HepG2 (cell line): Measurements from ENCODE around the gene SLC2A6.

ENCODE experiments used
- FOXM1 ChIP-seq: sonication (generic); formaldehyde crosslinking; IDR thresholded peaks from 2 replicates; pipeline ENCODE4 v1.5.0; 2020; ENCODE audit warnings: missing genetic modification reagents
- KDM4B ChIP-seq: sonication (generic); formaldehyde crosslinking; IDR thresholded peaks from 2 replicates; pipeline ENCODE4 v1.4.0; 2020; ENCODE audit warnings: missing genetic modification reagents
- MAZ ChIP-seq, 2 experiments: sonication (generic) in 1 of 2; formaldehyde crosslinking in 1 of 2; IDR thresholded peaks; 2 replicates each; pipeline versions ENCODE4 v1.5.0 to v1.6.1; 2012 to 2020; ENCODE audit warnings: low read depth in 2 of 2, mild to moderate bottlenecking in 2 of 2, borderline replicate concordance in 1 of 2, improper control_type of control experiment in 1 of 2, low read length in 1 of 2, missing genetic modification reagents in 1 of 2, moderate library complexity in 1 of 2
- MYC ChIP-seq: sonication (generic); formaldehyde crosslinking; IDR thresholded peaks from 2 replicates; pipeline ENCODE4 v1.9.0; 2021; ENCODE audit warnings: missing genetic modification reagents, borderline replicate concordance
- POLR2A ChIP-seq, 2 experiments: IDR thresholded peaks; 2 replicates each; pipeline ENCODE4 v1.6.1; 2011; ENCODE audit warnings: low read depth in 2 of 2, low read length in 2 of 2, mild to moderate bottlenecking in 1 of 2, moderate library complexity in 1 of 2; ENCODE audit not compliant: insufficient read depth in 1 of 2
- RAD21 ChIP-seq: fragments of 450-650 bp; formaldehyde crosslinking; IDR thresholded peaks from 2 replicates; pipeline ENCODE4 v1.5.0; 2020; ENCODE audit warnings: mild to moderate bottlenecking
- REL ChIP-seq: sonication (generic); formaldehyde crosslinking; conservative IDR thresholded peaks from 2 replicates; pipeline ENCODE4 v1.8.0; 2022; ENCODE audit warnings: mild to moderate bottlenecking, missing genetic modification reagents, moderate library complexity
- ZBTB7A ChIP-seq: sonication (generic); formaldehyde crosslinking; IDR thresholded peaks from 2 replicates; pipeline ENCODE4 v1.8.0; 2022; ENCODE audit warnings: mild to moderate bottlenecking, missing genetic modification reagents
- ZFP41 ChIP-seq: sonication (generic); formaldehyde crosslinking; IDR thresholded peaks from 2 replicates; pipeline ENCODE4 v1.4.0; 2020; ENCODE audit warnings: mild to moderate bottlenecking, missing genetic modification reagents, borderline replicate concordance
- ZNF121 ChIP-seq: sonication (generic); formaldehyde crosslinking; IDR thresholded peaks from 2 replicates; pipeline ENCODE4 v1.5.0; 2020; ENCODE audit warnings: mild to moderate bottlenecking, missing genetic modification reagents
- TF ChIP-seq, protein P1 (sequence below), 2 experiments: IDR thresholded peaks; 2 replicates each; pipeline ENCODE4 v1.6.1; 2011 to 2012; ENCODE audit warnings: low read length in 2 of 2, borderline replicate concordance in 1 of 2, low read depth in 1 of 2, mild to moderate bottlenecking in 1 of 2, moderate library complexity in 1 of 2
- TF ChIP-seq, protein P2 (sequence below): sonication (generic); formaldehyde crosslinking; IDR thresholded peaks from 2 replicates; pipeline ENCODE4 v1.5.0; 2020; ENCODE audit warnings: mild to moderate bottlenecking, missing genetic modification reagents, moderate library complexity
- TF ChIP-seq, protein P3 (sequence below): sonication (generic); formaldehyde crosslinking; IDR thresholded peaks from 2 replicates; pipeline ENCODE4 v1.8.1; 2022; ENCODE audit warnings: low read depth, mild to moderate bottlenecking, missing genetic modification reagents

DNA sequence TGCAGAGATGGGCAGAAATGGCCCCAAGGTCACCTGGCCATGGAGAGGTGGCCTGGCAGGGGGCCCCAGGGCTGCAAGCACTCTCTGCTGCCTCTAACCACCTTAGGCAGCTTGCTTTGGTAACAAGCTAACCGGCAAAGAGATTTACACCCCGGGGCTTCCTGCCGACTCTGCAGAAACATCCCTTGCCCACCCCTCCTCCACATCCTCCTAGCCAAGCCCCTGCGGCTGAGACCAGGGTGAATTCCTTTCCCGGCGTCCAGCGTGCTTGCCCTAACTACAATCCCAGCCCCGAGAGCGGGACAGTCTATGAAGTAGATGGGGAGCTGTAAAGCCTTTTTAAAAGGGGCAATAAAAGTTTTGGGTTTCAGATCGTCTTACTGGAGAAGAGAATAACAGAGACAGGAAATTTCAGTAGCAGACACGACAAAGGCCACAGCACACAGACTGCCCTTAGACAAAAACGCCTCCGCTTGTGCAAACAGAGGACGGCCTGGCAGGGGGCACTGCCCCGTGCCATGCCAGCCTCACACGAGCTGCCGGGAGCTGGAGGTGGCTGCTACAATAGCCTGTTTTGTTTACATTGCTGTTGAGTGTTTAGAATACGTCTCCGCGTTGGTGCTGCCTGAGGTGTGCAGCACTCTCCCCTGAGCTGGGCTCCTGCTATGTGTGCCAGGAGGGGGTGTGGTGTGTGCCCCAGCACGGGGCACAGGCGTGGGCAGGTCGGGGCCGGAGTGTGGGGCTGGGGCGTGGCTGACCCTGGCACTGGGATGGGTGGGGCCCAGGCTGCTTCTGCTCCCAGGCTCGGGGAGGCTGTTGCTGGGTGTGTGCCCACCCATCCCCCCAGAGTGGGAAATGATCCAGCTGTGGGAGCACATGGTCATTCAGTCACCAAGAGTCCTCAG is 30.5 kb upstream of the SLC2A6 start:
- TF ChIP-seq REL (CRISPR knock-in tag) (no peak), ZNF121 (CRISPR knock-in tag) (no peak), FOXM1 (no peak), ZFP41 (no peak), ZBTB7A (CRISPR knock-in tag) (no peak), POLR2A (IDR thresholded peaks at IDR 0.05; ENCODE audit: insufficient read depth in 1 of 2, low read depth in 2 of 2, low read length in 2 of 2) (no peak), RAD21 (CRISPR knock-in tag) (no peak), MAZ (IDR thresholded peaks at IDR 0.05; ENCODE audit: borderline replicate concordance, low read depth, low read length) (no peak), MAZ (CRISPR knock-in tag; IDR thresholded peaks at IDR 0.05; ENCODE audit: low read depth) (no peak), MYC (no peak), KDM4B (CRISPR knock-in tag) (no peak)
- TF ChIP-seq, protein P1, sequence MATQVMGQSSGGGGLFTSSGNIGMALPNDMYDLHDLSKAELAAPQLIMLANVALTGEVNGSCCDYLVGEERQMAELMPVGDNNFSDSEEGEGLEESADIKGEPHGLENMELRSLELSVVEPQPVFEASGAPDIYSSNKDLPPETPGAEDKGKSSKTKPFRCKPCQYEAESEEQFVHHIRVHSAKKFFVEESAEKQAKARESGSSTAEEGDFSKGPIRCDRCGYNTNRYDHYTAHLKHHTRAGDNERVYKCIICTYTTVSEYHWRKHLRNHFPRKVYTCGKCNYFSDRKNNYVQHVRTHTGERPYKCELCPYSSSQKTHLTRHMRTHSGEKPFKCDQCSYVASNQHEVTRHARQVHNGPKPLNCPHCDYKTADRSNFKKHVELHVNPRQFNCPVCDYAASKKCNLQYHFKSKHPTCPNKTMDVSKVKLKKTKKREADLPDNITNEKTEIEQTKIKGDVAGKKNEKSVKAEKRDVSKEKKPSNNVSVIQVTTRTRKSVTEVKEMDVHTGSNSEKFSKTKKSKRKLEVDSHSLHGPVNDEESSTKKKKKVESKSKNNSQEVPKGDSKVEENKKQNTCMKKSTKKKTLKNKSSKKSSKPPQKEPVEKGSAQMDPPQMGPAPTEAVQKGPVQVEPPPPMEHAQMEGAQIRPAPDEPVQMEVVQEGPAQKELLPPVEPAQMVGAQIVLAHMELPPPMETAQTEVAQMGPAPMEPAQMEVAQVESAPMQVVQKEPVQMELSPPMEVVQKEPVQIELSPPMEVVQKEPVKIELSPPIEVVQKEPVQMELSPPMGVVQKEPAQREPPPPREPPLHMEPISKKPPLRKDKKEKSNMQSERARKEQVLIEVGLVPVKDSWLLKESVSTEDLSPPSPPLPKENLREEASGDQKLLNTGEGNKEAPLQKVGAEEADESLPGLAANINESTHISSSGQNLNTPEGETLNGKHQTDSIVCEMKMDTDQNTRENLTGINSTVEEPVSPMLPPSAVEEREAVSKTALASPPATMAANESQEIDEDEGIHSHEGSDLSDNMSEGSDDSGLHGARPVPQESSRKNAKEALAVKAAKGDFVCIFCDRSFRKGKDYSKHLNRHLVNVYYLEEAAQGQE (IDR thresholded peaks at IDR 0.05; ENCODE audit: borderline replicate concordance in 1 of 2, low read depth in 1 of 2, low read length in 2 of 2): no peak
- TF ChIP-seq, protein P2, sequence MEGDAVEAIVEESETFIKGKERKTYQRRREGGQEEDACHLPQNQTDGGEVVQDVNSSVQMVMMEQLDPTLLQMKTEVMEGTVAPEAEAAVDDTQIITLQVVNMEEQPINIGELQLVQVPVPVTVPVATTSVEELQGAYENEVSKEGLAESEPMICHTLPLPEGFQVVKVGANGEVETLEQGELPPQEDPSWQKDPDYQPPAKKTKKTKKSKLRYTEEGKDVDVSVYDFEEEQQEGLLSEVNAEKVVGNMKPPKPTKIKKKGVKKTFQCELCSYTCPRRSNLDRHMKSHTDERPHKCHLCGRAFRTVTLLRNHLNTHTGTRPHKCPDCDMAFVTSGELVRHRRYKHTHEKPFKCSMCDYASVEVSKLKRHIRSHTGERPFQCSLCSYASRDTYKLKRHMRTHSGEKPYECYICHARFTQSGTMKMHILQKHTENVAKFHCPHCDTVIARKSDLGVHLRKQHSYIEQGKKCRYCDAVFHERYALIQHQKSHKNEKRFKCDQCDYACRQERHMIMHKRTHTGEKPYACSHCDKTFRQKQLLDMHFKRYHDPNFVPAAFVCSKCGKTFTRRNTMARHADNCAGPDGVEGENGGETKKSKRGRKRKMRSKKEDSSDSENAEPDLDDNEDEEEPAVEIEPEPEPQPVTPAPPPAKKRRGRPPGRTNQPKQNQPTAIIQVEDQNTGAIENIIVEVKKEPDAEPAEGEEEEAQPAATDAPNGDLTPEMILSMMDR (CRISPR knock-in tag): no peak
- TF ChIP-seq, protein P3, sequence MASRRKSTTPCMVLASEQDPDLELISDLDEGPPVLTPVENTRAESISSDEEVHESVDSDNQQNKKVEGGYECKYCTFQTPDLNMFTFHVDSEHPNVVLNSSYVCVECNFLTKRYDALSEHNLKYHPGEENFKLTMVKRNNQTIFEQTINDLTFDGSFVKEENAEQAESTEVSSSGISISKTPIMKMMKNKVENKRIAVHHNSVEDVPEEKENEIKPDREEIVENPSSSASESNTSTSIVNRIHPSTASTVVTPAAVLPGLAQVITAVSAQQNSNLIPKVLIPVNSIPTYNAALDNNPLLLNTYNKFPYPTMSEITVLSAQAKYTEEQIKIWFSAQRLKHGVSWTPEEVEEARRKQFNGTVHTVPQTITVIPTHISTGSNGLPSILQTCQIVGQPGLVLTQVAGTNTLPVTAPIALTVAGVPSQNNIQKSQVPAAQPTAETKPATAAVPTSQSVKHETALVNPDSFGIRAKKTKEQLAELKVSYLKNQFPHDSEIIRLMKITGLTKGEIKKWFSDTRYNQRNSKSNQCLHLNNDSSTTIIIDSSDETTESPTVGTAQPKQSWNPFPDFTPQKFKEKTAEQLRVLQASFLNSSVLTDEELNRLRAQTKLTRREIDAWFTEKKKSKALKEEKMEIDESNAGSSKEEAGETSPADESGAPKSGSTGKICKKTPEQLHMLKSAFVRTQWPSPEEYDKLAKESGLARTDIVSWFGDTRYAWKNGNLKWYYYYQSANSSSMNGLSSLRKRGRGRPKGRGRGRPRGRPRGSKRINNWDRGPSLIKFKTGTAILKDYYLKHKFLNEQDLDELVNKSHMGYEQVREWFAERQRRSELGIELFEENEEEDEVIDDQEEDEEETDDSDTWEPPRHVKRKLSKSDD (CRISPR knock-in tag): no peak
